DOHH2 (cell line): ENCODE data around the gene HPSE2.

Experiments
- H3F3A ChIP-seq: fragments of 200-600 bp; sonication (generic), shearing (Covaris generic); 2 replicates; pipeline ENCODE4 v1.6.0; 2016; ENCODE audit warnings: antibody characterized with exemption, mild to moderate bottlenecking; ENCODE audit not compliant: control insufficient read depth, insufficient read depth
- H3K27ac ChIP-seq: fragments of 200-600 bp; sonication (generic); 2 replicates; pipeline ENCODE4 v1.5.1; 2014; ENCODE audit warnings: low read depth, mild to moderate bottlenecking, low read length, moderate library complexity
- H3K27me3 ChIP-seq: fragments of 200-600 bp; sonication (generic); 2 replicates; pipeline ENCODE4 v1.6.1; 2014; ENCODE audit warnings: mild to moderate bottlenecking, low read length, mixed read lengths; ENCODE audit not compliant: control insufficient read depth
- H3K36me3 ChIP-seq: fragments of 200-600 bp; sonication (generic); 2 replicates; pipeline ENCODE4 v1.6.1; 2014; ENCODE audit warnings: mild to moderate bottlenecking, low read length, moderate library complexity, mixed read lengths; ENCODE audit not compliant: control insufficient read depth
- H3K4me1 ChIP-seq: fragments of 200-600 bp; sonication (generic); 2 replicates; pipeline ENCODE4 v1.6.1; 2014; ENCODE audit warnings: mild to moderate bottlenecking, low read length, mixed read lengths; ENCODE audit not compliant: control insufficient read depth
- H3K4me2 ChIP-seq: fragments of 200-600 bp; sonication (generic); 2 replicates; pipeline ENCODE4 v1.6.0; 2014; ENCODE audit warnings: mild to moderate bottlenecking, low read length, moderate library complexity
- H3K4me3 ChIP-seq: fragments of 200-600 bp; sonication (generic); 2 replicates; pipeline ENCODE4 v1.5.1; 2014; ENCODE audit warnings: mild to moderate bottlenecking, low read length, mixed read lengths
- H3K79me2 ChIP-seq: fragments of 200-600 bp; sonication (generic); 2 replicates; pipeline ENCODE4 v1.6.1; 2014; ENCODE audit warnings: mild to moderate bottlenecking, low read length, mixed read lengths; ENCODE audit not compliant: control insufficient read depth
- H3K9me2 ChIP-seq: fragments of 200-600 bp; sonication (generic); replicated peaks from 2 replicates; pipeline ENCODE4 v1.6.1; 2014; ENCODE audit warnings: mild to moderate bottlenecking, low read length, mixed read lengths; ENCODE audit not compliant: control insufficient read depth
- H3K9me3 ChIP-seq: fragments of 200-600 bp; sonication (generic); 2 replicates; pipeline ENCODE4 v1.6.1; 2014; ENCODE audit warnings: antibody characterized with exemption, low read length, mixed read lengths; ENCODE audit not compliant: control insufficient read depth, insufficient read depth
- H4K20me1 ChIP-seq: fragments of 200-600 bp; sonication (generic); 2 replicates; pipeline ENCODE4 v1.6.0; 2014; ENCODE audit warnings: low read depth, mild to moderate bottlenecking, antibody characterized with exemption, low read length, moderate library complexity; ENCODE audit not compliant: control insufficient read depth, insufficient read depth
- EZH2phosphoT487 ChIP-seq: fragments of 200-600 bp; sonication (generic); IDR thresholded peaks from 2 replicates; pipeline ENCODE4 v1.6.1; 2017; ENCODE audit warnings: borderline replicate concordance, mild to moderate bottlenecking, antibody characterized with exemption, low read length, moderate library complexity, mixed read lengths
- TF ChIP-seq, protein P1 (sequence below): fragments of 200-600 bp; sonication (generic); IDR thresholded peaks from one replicate; pipeline ENCODE4 v1.5.1; 2014; ENCODE audit warnings: antibody characterized with exemption, mild to moderate bottlenecking, low read depth, low read length; ENCODE audit not compliant: poor library complexity, severe bottlenecking

The HPSE2 gene

DNA sequence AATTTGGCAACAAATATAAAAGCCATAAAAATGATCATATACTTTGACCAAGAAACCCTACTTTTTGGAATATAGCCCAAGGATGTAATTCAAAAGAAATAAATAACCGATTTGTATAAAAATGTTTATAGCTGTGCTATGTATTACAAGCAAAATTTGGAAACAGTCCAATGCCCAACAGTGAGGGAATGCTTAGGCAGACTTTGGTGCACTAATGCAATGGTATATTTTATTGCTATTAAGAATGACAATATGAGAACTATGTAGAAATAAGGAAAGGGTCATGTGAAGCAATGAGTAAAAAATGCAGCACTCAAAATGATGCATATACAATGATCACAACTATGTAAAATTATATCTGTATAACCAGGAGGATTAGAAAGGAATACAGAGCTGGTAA is 515.1 kb downstream of the HPSE2 start:
- Histone ChIP-seq H3K4me1 (no peaks in the 10 kb centered on the region), H3K4me2 (no peak overlapping the region)

DNA sequence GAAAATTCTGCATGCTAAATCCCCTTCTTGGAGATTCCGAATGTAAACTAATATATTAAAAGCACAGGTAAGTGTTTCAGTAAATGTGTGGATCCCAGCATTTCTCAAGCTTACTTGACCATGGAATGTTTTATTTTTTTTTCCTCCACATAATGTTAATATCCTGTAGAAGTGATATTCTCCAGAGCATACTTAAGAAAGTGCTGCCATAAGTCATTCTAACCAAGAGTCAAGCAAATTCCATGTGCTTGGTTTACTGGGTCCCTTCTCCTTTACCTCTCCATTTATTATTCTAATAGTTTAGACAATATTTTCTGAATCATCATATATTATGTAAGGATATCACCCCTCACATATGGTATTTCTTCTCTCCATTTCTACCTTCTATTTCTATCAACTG is 522.1 kb downstream of the HPSE2 start:
- H3K27ac ChIP-seq = no peak overlapping the region
- no peaks in the 10 kb centered on the region for H4K20me1 ChIP-seq
- H3K9me2 ChIP-seq = no peaks in the 10 kb centered on the region
- H3K27me3 ChIP-seq = no peaks in the 10 kb centered on the region
- H3K4me2 ChIP-seq = no peak overlapping the region
- H3K36me3 ChIP-seq = no peaks in the 10 kb centered on the region
- H3F3A ChIP-seq = no peaks in the 10 kb centered on the region
- H3K4me1 ChIP-seq = no peaks in the 10 kb centered on the region
- TF ChIP-seq, protein P1, sequence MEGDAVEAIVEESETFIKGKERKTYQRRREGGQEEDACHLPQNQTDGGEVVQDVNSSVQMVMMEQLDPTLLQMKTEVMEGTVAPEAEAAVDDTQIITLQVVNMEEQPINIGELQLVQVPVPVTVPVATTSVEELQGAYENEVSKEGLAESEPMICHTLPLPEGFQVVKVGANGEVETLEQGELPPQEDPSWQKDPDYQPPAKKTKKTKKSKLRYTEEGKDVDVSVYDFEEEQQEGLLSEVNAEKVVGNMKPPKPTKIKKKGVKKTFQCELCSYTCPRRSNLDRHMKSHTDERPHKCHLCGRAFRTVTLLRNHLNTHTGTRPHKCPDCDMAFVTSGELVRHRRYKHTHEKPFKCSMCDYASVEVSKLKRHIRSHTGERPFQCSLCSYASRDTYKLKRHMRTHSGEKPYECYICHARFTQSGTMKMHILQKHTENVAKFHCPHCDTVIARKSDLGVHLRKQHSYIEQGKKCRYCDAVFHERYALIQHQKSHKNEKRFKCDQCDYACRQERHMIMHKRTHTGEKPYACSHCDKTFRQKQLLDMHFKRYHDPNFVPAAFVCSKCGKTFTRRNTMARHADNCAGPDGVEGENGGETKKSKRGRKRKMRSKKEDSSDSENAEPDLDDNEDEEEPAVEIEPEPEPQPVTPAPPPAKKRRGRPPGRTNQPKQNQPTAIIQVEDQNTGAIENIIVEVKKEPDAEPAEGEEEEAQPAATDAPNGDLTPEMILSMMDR = no peak
- no peak for TF ChIP-seq EZH2phosphoT487
- no peaks in the 10 kb centered on the region for H3K79me2 ChIP-seq
- H3K4me3 ChIP-seq = no peak overlapping the region
- H3K9me3 ChIP-seq = no peaks in the 10 kb centered on the region

More for the DNA sequence above, 515.1 kb downstream of the HPSE2 start:
- no peaks in the 10 kb centered on the region for H3K27me3 ChIP-seq
- H3F3A ChIP-seq = no peaks in the 10 kb centered on the region
- no peaks in the 10 kb centered on the region for H3K9me2 ChIP-seq
- no peak for TF ChIP-seq EZH2phosphoT487
- TF ChIP-seq, protein P1 = no peak
- no peaks in the 10 kb centered on the region for H3K36me3 ChIP-seq
- H3K9me3 ChIP-seq = no peaks in the 10 kb centered on the region
- H3K27ac ChIP-seq = no peak overlapping the region
- no peaks in the 10 kb centered on the region for H3K79me2 ChIP-seq
- no peaks in the 10 kb centered on the region for H4K20me1 ChIP-seq
- H3K4me3 ChIP-seq = no peak overlapping the region

DNA sequence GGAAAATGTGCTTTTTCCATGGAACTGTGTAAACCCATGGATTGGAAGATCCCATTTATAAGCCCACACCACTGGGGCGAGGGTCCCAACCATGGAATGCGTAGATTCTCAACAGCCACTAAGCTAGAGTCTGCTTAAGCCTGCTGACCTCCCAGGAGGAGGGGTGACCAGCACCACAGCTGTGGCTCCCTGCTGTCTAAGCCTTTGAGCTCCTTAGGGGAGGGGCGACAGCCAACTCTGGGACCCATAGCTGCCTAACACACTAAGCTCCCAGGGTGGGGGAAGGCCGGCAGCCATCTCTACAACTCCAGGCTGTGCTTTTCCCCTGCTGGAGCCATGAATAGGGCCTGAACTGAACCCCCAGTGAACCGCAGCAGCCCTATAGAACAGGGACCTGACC is 539.1 kb downstream of the HPSE2 start:
- no peaks in the 10 kb centered on the region for H3K4me1 ChIP-seq
- no peaks in the 10 kb centered on the region for H4K20me1 ChIP-seq
- no peaks in the 10 kb centered on the region for H3K36me3 ChIP-seq
- no peak overlapping the region for H3K27ac ChIP-seq
- no peak overlapping the region for H3K4me2 ChIP-seq
- H3K4me3 ChIP-seq = no peak overlapping the region
- no peaks in the 10 kb centered on the region for H3K79me2 ChIP-seq
- no peaks in the 10 kb centered on the region for H3K9me2 ChIP-seq
- H3K9me3 ChIP-seq = no peaks in the 10 kb centered on the region
- no peaks in the 10 kb centered on the region for H3K27me3 ChIP-seq
- TF ChIP-seq EZH2phosphoT487 = no peak
- TF ChIP-seq, protein P1 = no peak
- no peaks in the 10 kb centered on the region for H3F3A ChIP-seq

DNA sequence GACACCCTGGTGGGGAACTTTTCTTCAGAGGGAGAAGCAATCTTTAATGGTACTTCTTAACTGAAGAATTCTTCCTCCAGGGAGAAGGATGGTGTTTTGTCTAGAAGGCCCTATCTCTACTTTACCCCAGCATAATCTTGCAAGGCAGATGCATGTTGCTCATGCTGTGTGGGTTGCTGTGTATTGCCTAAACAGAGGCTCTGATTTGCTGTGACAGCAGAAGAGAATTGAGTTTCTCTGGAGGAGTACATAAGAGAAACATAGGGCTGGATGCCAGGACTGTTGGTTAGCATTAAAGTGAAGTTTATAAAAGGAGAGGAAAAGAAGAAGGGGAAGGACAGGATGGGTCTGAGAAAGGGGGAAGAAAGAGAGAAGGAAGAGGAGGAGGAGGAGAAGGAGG is 540.8 kb downstream of the HPSE2 start:
- no peaks in the 10 kb centered on the region for H3F3A ChIP-seq
- H3K79me2 ChIP-seq = no peaks in the 10 kb centered on the region
- no peaks in the 10 kb centered on the region for H4K20me1 ChIP-seq
- no peak overlapping the region for H3K4me3 ChIP-seq
- H3K9me2 ChIP-seq = no peaks in the 10 kb centered on the region
- TF ChIP-seq EZH2phosphoT487 = no peak
- TF ChIP-seq, protein P1 = no peak
- H3K9me3 ChIP-seq = no peaks in the 10 kb centered on the region
- H3K36me3 ChIP-seq = no peaks in the 10 kb centered on the region
- H3K4me2 ChIP-seq = no peak overlapping the region
- no peaks in the 10 kb centered on the region for H3K27me3 ChIP-seq
- no peaks in the 10 kb centered on the region for H3K4me1 ChIP-seq
- H3K27ac ChIP-seq = no peak overlapping the region
